Measurements from ENCODE around the gene TMEM87A. TPM values are rescaled to one million over a fixed set of nuclear protein-coding genes. Genes with fewer than 3 reads are reported as not detected.

TMEM87A gene
- total RNA-seq, 4 donors from 2014 or later: 40.7 to 57.5 (median 47.7) TPM

GRCh38 chr15:42220216-42220615 lies 53.0 kb downstream of the TMEM87A start:
- Histone ChIP-seq H3K9me3 (no peaks in the 10 kb centered on the region), H3K4me1 (no peaks in the 10 kb centered on the region), H3K36me3 (peaks cover 35 to 98% (median 70%) of the 10 kb centered on the region in 4 donors), H3K4me3 (no peak overlapping the region), H3K27me3 (no peaks in the 10 kb centered on the region), H3K27ac (replicated peaks in 1 of 4) (no peak overlapping the region)
- intact Hi-C loops (cut with DNase I): no loop called here
- no peak for DNase-seq (ENCODE audit: extremely low spot score)
- TF ChIP-seq POLR2AphosphoS5 (IDR thresholded peaks at IDR 0.05) (no peak), EP300 (IDR thresholded peaks at IDR 0.05) (no peak), POLR2A (IDR thresholded peaks at IDR 0.05; ENCODE audit: low read depth) (no peak), CTCF (IDR thresholded peaks at IDR 0.05) (no peak)
- 48% methylated on average over 2 of the region's 2 CpGs for WGBS

GRCh38 chr15:42218953-42219592 lies 54.2 kb downstream of the TMEM87A start:
- Histone ChIP-seq H3K27me3 (no peaks in the 10 kb centered on the region), H3K36me3 (peaks cover 35 to 92% (median 63%) of the 10 kb centered on the region in 4 donors), H3K9me3 (no peaks in the 10 kb centered on the region), H3K4me3 (no peak overlapping the region), H3K27ac (replicated peaks in 1 of 4) (no peak overlapping the region), H3K4me1 (no peaks in the 10 kb centered on the region)
- DNase-seq (ENCODE audit: extremely low spot score): no peak
- intact Hi-C loops (cut with DNase I): loop anchor here (10.0 kb wide), 1 partner anchor 46 kb away; no protein-coding TSS in a partner anchor
- WGBS: 8% methylated on average over 2 of the region's 2 CpGs
- no peak for TF ChIP-seq POLR2AphosphoS5 (IDR thresholded peaks at IDR 0.05)
- no peak for TF ChIP-seq CTCF (IDR thresholded peaks at IDR 0.05)
- TF ChIP-seq EP300 (IDR thresholded peaks at IDR 0.05): no peak
- no peak for TF ChIP-seq POLR2A (IDR thresholded peaks at IDR 0.05; ENCODE audit: low read depth)

DNA sequence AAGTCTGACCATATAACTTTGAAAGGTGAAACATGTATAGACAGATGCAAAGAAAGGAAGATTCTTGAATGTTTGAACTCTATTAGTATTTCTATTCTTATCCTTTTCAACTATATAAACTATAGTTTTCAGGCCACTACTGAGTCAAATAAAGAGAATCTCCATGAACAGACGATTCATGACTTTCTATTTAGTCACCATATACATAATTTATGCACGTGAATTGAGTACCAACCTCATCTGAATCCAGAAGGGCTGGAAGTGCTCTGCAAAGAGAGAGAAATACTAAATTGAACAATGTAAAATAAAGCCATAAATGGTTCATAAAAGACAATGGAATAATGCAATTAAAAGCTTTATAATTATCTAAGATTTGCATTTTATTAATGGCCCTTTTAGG lies 55.7 kb downstream of the TMEM87A start:
- Histone ChIP-seq H3K36me3 (peaks cover 28 to 88% (median 62%) of the 10 kb centered on the region in 4 donors), H3K27ac (replicated peaks in 1 of 4) (no peak overlapping the region), H3K9me3 (no peaks in the 10 kb centered on the region), H3K4me1 (no peaks in the 10 kb centered on the region), H3K27me3 (no peaks in the 10 kb centered on the region), H3K4me3 (no peak overlapping the region)
- intact Hi-C loops (cut with DNase I): loop anchor here (10.0 kb wide), 1 partner anchor 47 kb away; no protein-coding TSS in a partner anchor
- TF ChIP-seq POLR2AphosphoS5 (IDR thresholded peaks at IDR 0.05) (no peak), CTCF (IDR thresholded peaks at IDR 0.05) (no peak), POLR2A (IDR thresholded peaks at IDR 0.05; ENCODE audit: low read depth) (no peak), EP300 (IDR thresholded peaks at IDR 0.05) (no peak)
- 89% methylated on average over 2 of the region's 2 CpGs for WGBS
- no peak for DNase-seq (ENCODE audit: extremely low spot score)

- Histone ChIP-seq H3K4me3 (no peak overlapping the region), H3K27ac (replicated peaks in 1 of 4) (no peak overlapping the region), H3K27me3 (no peaks in the 10 kb centered on the region), H3K36me3 (peaks cover 35 to 89% (median 63%) of the 10 kb centered on the region in 4 donors), H3K4me1 (no peaks in the 10 kb centered on the region), H3K9me3 (no peaks in the 10 kb centered on the region)
- 84% methylated on average over 4 of the region's 4 CpGs for WGBS
- TF ChIP-seq CTCF (IDR thresholded peaks at IDR 0.05) (no peak), EP300 (IDR thresholded peaks at IDR 0.05) (no peak), POLR2A (IDR thresholded peaks at IDR 0.05; ENCODE audit: low read depth) (no peak), POLR2AphosphoS5 (IDR thresholded peaks at IDR 0.05) (no peak)
- DNase-seq (ENCODE audit: extremely low spot score): no peak
- intact Hi-C loops (cut with DNase I): loop anchor here (10.0 kb wide), 1 partner anchor 49 kb away; no protein-coding TSS in a partner anchor
These were observed 57.1 kb downstream of the TMEM87A start for GRCh38 chr15:42215913-42216829.

Measured in esophagus muscularis mucosa (tissue), 4 donors.